HEK293 (cell line): ENCODE measurements around the gene ARHGEF4.

Source experiments
- CTCF ChIP-seq: fragments of 450-650 bp; formaldehyde crosslinking; IDR thresholded peaks from 2 replicates; pipeline ENCODE4 v1.5.1; 2016; ENCODE audit warnings: missing biosample characterization, missing genetic modification characterization
- KLF16 ChIP-seq: fragments of 450-650 bp; formaldehyde crosslinking; IDR thresholded peaks from 2 replicates; pipeline ENCODE4 v1.5.1; 2017; ENCODE audit warnings: missing biosample characterization, missing genetic modification characterization
- ZBTB11 ChIP-seq: fragments of 450-650 bp; formaldehyde crosslinking; conservative IDR thresholded peaks from 2 replicates; pipeline ENCODE4 v1.5.1; 2016; ENCODE audit warnings: low read depth, missing biosample characterization, missing genetic modification characterization

- TF ChIP-seq KLF16 (tag by site-specific recombination): no peak
- TF ChIP-seq ZBTB11 (tag by site-specific recombination): no peak
- no peak for TF ChIP-seq CTCF
Measured at GRCh38 chr2:131035826-131036231, 199.1 kb downstream of the ARHGEF4 start.
